ENCODE results near the gene NUP37.
A peak's percentile ranks its signal among the peaks of the same experiment; 100 is the strongest.
"Not testable (repeated sequence)": the region's sequence is repeated elsewhere in the genome, so short reads cannot be mapped to it uniquely, and the experiment has no call there.

The NUP37 gene

DNA sequence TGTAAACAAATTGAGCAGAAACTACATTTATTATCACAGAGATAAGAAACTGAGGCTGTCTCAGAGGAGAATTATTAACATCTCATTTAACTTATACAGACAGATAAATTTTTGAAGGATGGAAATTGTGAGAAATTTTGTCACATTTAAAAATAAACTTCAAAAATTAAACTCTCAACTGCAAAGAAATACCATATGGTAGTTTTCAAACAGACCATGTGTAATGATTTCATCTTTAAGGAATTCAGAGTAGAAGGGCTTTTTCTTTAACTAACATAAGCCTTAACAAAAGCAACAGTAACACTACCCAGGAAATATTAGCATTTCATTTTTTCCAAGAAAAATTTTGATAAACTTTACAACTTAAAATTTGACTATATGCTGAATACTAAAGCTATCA lies 26.6 kb downstream of the NUP37 start:
- DNase-seq (ENCODE audit: low read depth in 3 of 3) = no peak

DNA sequence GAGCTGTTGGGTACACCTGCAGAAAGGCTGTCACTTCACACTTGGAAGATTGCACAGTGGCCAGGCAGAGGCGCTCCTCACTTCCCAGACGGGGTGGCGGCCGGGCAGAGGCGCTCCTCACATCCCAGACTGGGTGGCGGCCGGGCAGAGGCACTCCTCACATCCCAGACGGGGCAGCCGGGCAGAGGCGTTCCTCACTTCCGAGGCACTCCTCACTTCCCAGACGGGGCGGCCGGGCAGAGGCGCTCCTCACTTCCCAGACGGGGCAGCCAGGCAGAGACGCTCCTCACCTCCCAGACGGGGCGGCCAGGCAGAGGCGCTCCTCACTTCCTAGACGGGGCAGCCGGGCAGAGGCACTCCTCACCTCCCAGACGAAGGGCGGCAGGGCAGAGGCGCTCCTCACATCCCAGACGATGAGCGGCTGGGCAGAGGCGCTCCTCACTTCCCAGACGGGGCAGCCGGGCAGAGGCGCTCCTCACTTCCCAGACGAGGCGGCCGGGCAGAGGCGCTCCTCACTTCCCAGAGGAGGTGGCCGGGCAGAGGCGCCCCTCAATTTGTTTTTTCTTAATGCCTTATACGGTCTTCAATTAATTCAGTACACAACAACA lies 30.6 kb downstream of the NUP37 start:
- not testable (repeated sequence) for DNase-seq (ENCODE audit: low read depth in 3 of 3)

DNA sequence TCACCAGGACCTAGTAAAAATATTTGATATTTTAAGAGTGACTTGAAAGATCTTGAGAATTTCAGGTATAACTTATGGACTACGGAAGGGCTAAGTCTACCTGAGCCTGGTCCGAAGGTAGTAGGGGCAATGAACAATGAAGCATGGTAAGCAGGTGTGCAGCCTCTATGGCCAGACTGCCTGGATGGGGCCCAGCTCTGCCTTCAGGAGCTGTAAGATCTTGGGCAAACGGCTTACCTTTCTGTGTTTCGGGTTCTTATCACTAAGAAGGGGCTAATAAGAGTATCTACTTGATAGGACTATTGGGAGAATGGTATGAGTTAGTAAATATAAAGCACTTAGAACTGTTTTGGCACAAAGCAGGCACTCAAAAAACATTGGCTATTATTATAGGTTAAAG lies 39.1 kb downstream of the NUP37 start:
- DNase-seq (ENCODE audit: low read depth in 3 of 3) = no peak

DNA sequence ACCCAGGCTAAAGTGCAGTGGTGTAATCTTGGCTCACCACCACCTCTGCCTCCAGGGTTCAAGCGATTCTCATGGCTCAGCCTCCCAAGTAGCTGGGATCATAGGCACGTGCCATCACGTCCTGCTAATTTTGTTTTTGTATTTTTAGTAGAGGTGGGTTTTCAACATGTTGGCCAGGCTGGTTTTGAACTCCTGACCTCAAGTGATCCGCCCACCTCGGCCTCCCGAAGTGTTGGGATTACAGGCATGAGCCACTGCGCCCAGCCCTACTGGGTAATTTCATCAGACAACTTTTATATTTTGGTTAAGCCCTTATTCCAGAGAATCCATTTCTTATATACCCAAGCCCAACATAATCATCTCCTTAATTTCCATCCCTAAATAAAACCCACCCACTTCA lies 47.8 kb downstream of the NUP37 start:
- not testable (repeated sequence) for DNase-seq (ENCODE audit: low read depth in 3 of 3)

DNA sequence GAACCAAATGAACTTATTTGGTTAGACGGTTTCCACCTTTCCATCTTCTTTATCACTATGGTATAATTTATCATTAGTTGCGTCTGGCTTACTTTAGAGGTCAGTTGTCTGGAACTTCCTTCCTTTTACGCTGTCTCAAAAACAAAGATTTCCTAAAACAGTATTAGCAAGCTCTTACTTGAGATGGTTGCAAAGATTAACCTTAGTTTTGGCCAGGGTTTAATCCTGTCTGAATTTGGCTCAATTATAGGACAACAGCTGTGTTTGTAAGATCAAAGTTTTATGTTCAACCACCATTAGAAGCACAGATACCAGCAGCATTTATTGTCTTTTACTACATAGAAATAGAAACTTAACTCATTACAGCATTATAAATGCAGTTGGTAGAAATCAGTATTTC lies 50.2 kb downstream of the NUP37 start:
- no peak for DNase-seq (ENCODE audit: low read depth in 3 of 3)

DNA sequence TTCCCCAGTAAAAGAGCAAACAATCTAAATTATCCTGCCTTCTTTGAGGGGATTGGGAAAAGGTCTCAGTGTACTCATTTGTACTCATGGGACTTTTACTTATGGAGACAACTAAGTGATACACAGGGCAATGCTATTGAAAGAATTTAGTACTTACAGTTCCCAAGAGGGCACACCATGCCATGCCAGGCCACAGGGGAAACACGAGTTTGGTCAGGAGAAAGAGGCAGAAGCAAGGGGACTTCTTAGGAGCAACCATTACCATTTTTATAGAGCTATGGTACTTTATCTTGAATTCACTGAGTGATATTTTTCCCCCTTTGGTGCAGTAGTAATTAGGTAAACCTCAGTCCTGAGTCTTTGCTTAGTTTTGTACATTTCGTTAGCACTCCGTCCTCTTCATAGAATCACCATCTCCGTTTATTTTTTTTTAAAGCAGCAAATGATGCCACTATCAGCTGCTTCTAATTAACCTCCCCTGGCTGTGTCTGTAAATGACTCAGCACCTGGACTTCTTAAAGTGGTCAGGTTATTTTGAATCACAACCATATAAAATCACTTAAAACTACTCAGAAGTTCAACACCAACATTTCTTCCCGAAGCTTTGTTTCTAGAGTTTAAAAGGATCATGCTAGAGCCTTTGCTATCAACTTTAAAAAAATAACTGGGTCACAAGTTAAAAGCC lies 52.2 kb downstream of the NUP37 start:
- DNase-seq (ENCODE audit: low read depth in 3 of 3) = no peak

DNA sequence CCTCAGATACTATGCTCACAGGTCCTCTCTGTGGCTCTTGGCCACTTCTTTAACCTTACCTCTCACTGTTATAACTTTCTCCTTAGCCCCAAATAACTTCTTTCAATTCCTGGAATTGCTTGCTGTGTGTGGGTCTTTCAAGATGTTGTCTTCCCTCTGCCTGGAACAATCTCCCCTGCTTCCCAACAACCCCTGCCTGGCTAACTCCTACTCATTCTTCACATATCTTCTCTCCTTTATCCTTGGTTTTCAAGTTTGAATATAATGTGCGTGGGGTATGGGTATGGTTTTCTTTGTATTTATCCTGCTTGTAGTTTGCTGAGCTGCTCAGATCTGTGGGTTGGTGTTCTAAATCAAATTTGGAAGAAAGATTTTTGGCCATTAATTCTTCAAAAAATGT lies 55.4 kb downstream of the NUP37 start:
- DNase-seq (ENCODE audit: low read depth in 3 of 3) = no peak

DNA sequence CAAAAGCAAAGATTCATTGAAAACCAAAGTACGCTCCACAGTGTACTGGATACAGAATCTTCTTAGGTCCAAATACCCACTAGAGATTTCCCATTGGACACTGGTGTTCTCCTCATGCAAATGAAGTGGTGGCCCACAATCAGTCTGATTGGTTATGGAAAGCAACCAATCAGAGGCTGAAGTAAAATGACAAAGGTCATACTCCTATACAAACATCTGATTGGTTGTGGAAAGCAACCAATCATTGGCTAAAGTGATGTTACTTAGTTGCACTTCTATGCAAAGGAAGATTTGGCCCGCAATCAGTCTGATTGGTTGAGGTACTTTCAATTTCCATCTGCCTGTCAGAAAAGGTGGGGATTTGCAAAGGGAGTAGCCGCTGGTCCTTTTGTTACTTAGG lies 56.8 kb downstream of the NUP37 start:
- DNase-seq (ENCODE audit: low read depth in 3 of 3) = no peak

DNA sequence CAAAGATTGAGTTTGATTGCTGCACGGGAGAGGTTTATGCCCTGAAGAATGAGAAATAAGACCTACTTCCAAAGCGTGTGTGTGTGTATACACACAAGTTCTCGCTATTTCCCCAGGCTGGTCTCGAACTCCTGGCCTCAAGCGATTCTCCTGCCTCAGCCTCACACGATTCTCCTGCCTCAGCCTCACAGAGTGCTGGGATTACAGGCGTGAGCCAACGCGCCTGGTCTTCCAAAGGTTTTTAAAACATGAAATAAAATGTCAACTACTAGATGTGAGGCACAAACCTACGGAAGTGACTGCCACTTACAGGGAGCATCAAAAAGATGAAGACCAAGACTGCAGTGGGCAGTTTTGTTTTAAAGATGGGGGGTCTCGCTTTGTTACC lies 57.5 kb downstream of the NUP37 start:
- DNase-seq (ENCODE audit: low read depth in 3 of 3) = no peak

DNA sequence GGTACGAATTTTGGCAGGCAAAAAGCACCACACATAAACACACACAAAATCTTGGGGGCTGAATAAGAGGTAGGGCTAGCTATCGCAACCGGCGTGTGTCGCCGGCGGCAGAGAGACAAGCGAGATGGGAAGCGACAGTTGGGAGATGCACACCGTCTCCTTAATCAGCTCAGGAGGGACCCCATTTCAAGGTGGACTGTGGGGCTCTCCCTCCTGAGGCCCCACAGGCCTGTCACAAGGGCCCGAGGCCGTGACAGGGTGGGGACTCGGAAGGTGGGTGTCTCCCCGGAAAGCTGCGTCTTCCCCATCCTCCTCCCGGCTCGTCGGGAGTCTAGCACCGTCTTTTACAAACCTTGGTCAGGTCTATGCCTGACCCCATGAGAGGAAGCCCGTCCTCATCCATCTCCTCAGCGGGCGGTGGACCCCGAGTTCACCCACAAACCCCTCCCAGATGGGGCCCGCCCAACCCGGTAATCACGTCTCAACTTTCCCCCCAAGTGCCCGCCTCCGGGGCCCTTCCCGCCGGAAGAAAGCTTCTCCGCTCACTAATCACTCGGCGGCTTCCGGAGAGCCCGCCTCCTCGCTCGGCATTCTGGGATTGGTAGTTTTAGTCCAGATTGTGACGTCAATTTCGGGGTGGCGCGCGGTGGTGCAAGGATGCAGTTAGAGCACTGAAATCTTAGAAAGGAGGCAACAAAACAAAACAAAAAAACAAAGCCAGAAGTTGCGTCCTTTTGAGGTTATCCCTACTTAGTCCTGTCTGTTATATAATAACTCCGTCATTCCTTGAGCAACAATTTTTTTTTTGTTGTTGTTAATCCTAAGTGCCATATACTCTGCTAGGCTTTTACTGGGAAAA lies 58.1 kb downstream of the NUP37 start, which contains the start of gene WASHC3:
TSS of gene WASHC3 (minus strand) at position 432 of the 859 bp plus-strand sequence. CDS start at position 403, 29 bp downstream.
- DNase-seq (ENCODE audit: low read depth in 3 of 3) = peak; percentile 84 to 92 (median 88)

DNA sequence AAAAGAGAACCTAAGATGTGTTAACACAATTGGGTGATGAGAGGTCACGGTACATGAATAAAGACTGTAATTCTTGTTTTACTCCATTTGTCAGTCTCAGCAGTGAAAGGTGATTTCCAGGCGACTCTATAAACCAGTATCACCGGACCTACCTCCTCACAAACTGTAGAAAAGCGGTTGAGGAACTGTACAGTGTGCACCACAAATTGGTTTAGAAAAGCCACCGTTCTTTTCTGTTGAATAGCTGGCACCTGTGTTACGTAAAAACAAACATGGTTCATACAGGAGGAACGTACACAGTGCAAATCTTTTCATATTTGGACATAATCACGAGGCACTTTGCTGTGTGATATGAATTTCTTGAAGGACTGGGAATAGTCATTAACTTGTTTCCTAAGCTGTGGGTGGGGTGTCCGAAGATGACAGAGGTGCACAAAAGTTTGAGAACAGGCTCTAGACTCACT lies 58.8 kb downstream of the NUP37 start:
- DNase-seq (ENCODE audit: low read depth in 3 of 3) = no peak

DNA sequence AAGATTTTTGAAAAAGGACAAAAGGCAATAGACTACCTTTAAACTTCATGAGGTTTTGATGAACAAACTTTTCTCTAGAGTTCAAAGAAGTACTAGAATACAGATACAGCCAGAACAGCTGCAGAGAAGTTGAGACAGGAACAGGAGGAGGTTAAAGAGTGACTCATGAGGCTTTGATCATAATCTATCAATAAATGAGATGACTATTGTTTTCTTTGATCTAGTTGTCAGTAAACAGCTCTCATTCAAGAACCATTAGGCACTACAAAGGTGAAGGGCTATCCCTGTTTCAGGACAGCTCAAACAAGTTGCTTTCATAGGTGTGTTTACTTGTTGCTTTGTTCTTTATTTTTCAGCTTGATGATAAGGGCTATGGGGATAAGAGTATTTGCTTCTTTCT lies 60.6 kb downstream of the NUP37 start:
- DNase-seq (ENCODE audit: low read depth in 3 of 3) = no peak

DNA sequence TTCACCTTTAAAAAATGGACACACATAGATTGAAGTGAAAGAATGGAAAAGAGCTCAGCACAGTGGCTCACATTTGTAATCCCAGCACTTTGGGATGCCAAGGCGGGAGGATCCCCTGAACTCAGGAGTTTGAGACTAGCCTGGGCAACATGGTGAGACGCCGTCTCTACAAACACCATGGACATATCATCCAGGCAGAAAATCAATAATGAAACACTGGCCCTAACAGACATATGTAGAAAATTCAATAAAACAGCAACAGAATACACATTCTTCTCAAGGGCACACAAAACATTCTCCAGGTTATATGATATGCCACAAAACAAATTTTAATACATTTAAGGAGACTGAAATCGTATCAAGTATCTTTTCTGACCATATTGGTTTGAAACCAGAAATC lies 65.6 kb downstream of the NUP37 start:
- DNase-seq (ENCODE audit: low read depth in 3 of 3) = no peak

DNA sequence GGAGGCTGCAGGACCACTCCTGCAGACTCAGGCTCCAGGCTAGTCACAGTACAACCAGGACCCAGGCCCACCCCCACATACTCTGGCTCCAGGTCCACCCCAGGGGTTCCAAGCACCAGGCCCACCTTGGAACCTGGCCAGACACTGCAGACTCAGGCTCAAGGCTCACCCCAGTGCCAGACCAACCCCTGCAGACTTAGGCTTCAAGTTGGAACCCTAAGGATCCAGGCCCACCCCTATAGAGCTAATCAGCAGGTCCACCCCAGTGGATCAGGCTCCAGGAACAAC lies 66.9 kb downstream of the NUP37 start:
- no peak for DNase-seq (ENCODE audit: low read depth in 3 of 3)

DNA sequence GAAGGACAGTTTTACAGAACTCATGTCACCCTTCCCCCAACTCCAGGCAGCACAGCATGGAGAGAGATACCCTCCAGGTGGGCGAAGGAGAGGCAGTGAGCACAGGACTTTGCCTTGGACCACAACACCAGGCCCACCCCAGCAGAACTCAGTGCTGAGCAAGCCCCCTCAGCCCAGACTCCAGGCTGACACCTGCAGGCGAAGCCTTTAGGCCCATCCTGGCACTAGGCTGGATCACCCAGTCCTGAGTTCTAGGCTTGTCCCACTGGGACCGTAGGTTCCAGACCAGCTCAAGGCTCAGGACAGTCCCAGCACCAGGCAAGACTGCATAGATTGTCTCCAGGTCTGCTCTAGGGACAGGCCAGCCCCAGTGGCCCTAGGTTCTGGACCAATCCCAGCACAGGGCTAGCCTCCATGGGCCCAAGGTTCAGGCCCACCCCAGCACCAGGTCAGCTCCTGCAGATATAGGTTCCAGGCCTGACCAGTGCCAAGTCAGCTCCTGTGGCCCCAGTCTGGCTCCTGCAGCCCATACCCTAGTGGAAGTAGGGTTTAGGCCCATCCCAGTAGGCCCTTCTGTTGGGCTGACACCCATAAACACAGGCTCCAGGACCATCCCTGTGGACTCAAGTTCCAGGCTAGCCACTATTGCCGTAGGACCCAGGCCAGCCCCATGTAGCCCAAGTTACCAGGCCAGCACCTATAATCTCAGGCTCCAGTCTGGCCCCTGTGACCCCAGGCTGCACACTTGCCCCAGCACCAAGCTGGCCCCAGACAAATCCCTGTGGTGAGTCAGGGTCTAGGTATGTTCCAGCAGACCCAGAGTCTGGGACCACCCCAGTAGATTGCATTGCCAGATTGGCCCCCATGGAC lies 67.5 kb downstream of the NUP37 start:
- no peak for DNase-seq (ENCODE audit: low read depth in 3 of 3)

DNA sequence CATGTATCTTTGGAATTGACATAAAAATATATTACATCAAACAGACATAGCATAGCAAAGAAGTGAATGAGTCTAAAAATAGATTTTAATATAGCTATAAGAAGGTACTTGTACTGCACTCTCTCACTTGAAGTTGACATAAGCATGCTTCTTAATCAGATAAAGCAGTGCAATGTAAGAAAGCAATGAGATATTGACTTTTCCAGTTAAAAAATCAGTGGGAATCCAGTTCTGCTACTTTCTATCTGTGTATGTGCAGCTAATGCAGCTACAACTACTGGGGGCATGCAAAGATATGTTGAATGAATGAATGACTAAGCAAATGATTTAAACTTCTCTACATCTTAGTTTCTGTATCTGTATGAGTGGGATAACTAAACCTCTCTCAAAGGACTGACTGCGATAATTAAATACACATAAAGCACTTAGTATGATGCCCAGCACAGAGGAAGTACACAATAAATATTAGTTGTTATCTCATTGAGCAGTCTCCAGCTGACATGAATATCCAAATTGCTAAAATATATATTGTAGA lies 68.4 kb downstream of the NUP37 start:
- no peak for DNase-seq (ENCODE audit: low read depth in 3 of 3)

DNA sequence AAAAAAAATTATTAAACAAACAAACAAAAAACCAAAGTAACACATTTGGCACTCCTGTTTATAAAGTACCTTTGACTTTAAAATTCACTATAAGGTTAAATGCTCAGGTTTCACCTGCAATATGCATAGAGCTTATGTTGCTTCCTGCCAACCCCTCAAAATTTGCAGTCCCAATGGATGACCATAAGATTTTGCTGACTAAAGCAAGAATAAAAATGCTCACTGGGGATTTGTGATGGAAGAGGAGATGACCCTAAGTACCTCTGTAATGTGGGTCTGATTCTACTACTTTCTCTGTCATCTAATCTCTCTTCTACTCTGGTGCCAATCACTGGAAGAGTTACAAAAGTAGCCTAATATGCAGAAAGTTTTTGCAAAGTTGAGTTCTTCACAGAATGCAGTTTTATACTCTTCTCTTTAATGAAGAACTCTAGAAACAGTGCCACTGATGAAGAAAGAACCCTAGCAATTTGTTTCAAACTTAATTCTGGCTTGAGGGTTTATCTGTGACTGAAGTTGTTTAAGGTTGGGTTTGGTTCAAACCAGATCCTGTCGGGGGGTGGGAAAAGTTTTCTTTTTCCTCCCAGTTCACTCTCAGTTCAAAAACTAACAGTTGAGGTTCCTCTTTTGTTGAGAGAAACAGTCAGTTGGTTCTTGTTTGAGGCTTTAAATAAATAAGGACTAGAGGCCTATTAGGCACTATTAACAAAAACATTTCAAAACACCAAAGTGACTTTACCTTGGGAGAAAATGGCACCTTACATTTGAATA lies 69.1 kb downstream of the NUP37 start:
- no peak for DNase-seq (ENCODE audit: low read depth in 3 of 3)

DNA sequence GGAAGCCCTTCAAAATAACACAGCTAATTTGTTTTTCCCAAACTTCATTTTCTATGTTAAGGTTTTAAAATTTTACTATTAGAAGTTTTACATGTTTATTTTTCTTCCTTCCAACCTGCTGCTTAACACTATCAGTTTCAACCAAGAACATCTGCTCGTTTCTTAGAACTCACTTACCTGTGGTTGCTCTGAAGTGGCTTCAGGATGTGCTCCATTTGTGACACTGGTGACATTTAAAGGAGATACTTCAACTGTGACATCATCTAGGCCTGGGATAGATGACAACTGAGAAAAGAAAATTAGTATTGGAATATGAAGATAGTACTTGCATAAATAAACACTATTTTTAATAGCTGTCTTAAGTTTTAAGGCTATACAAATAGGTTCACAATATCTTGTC lies 76.0 kb downstream of the NUP37 start:
- no peak for DNase-seq (ENCODE audit: low read depth in 3 of 3)

DNA sequence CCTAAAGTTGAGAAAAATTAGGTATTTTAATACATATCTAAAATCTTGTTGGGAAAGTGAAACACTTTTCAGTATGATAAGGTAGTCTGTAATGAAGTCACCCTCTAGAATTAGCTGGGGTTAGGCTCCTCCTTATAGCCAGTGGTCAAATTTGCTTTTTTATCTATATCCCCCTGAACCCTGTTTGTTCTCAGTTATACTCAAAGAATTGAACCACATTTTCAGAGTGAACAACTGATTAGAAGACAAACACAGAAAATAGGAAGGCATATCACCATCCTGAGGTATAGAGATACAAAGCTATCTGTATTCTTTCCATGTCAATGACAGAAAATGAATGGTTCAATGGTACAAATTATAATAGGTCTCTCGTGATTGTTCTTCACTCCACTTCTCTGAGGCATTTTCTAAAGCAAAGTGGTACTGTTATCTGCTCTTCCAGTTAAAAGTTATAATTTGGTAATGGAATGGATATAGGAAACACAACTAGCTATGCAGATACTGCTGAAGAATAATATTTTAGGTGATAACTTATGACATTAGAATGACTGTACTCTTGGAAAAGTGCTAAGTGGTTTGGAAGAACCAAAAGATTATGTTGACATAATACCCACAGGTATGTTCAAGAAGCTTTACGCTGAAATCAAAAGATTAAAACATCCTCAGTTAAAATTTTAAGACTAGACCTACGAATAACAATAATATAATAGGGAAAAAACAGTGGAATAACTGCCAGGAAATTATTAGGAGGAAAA lies 85.7 kb downstream of the NUP37 start:
- DNase-seq (ENCODE audit: low read depth in 3 of 3) = no peak

DNA sequence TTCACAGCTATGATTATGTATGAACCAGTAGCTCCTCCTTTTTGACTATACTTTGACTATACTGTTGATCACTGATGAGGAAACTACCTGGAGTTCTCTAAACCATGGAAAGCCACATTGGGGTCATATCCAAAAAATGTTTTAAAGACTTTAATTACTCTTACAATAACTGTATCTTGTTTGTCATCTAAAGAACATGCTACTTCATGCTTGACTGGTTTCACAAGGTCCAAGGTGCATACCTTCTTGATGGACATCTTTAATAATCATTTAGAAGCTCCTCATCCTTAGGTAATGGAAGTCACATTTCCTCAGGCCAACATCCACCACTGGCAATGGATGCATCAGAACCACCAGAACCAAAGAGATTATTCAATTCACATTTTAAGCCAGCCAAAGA lies 88.1 kb downstream of the NUP37 start:
- DNase-seq (ENCODE audit: low read depth in 3 of 3) = no peak

All from stimulated activated CD4-positive, alpha-beta T cell treated with anti-CD3 and anti-CD28 coated beads, TNF-alpha, amount 100 ng/mL, for 4 hours (primary cell).